ENCODE measurements around the gene CASQ2.
"Not testable (repeated sequence)": the region's sequence is repeated elsewhere in the genome, so short reads cannot be mapped to it uniquely, and the experiment has no call there.

CASQ2 gene

DNA sequence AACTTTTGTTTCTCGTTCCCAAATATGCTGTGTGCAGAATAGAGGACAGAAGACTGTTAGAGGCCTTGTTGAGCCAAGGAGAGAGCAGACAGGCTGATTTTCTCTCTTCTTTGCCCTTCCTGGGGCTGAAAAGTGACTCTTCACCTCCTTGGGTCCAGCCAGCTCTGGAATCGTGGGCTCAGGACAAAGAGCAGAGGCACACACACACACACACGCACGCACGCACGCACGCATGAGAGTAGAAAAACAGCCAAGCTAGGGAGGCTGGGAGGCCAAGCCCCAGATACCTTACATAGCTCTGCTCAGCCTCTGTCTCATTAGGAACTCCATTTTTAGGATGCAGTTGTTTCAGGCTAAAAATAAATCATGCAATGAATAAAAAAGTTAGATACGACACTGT lies at the start of gene CASQ2:
Gene CASQ2, minus strand, starts transcription at position 166 of the 400 bp plus-strand sequence. CDS start 173 bp downstream, outside the sequence.
- DNase-seq: no peak

DNA sequence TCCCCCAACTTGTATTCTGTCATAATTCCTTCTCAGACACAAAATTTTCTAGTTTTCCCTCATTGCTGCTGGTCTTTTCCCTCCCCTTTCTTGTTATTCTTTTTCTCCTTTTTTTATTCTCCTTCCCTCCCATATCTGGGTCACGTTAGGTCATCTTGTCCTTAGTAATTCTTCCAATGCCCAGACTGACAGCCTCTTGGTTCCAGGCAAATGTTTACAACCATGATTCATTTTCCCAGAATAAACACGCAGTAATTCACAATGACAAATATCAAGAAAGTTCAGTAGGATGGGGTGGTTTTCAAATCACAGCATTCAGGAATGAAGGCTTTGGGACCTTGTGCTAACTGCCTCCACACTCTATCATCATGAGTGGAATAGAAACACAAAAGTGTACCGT lies 47.2 kb upstream of the CASQ2 start:
- no peak for DNase-seq

DNA sequence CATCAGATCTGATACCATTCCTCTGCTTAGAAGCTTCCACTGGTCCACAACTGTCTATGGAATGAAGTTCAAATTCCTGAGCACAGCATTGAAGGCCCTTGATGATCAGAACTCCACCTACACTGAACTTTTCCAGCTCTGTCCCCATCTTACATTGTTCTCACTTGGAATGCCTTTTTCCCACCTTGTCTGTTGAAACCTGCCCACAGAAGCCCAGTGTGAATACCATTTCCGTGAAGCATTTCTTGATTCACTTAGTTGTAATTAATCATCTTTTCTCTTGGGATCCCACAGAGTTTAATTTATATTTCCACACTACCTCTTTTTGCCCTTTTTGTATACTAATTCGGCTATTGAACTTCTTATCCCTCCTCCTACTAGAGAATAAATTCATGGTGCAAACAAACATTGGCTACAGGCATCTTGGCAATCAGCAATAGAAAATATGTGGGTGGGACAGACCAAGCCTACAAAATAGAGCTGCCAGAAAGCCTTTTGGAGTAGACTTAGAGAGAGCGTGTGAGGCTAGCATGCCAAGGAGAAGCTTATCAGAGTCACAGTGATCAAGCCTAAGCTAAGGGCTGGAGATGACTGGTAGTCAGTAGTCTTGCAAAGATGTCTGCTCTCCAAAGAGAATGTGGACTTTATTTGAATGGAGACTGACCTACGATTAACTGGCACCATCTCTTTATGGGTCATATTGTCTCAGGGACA lies 46.3 kb upstream of the CASQ2 start:
- DNase-seq: no peak

DNA sequence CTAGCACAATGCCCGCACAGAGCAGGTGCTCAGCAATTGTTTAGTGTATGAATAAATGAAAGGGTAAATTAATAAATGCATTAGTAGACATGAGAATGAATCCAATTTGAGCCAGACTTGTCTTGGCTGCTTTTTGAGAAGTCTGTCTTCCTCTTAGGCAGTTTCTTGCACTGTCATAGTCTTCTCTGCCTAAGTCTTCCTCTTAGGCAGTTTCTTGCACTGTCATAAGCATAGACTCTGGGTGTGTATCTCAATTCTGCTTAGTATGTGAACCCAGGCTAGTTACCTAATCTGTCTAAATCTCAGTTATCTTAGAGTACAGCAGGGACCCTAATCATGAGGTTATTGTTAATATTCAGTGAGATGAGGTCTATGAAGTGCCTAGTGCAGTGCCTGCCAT lies 45.2 kb upstream of the CASQ2 start:
- DNase-seq: no peak

DNA sequence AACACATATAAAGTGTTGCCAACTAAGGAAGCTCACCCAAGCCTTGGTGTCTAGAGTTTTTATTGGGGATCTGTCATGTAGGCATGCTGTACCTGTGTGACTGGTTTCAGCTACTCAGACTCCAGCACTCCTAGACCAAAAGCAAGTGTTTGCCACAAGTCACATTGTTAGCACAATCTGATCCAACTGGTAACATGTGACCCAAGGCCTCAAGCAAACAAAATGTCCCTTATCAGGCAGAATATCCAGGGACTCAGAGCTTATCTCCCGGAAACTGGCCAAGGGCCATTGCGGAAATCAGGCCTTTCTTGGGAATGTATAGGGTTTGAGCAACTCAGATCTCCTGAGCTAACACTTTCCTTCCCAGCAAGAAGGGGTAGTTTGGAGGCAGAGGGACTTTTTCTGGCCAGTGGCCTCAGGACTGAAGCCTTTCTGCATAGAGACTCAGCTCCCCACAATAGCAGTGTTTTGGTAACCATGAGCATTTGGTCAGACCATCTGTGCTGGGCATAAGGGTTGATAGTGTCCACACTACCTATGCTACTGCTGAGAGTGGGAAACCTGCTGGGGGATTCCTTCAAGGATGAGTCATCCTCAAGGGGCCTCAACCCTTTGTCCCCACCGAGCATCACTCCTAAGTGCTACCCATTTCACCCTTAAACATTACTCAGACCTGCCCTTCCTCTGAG lies 42.8 kb upstream of the CASQ2 start:
- DNase-seq: no peak

DNA sequence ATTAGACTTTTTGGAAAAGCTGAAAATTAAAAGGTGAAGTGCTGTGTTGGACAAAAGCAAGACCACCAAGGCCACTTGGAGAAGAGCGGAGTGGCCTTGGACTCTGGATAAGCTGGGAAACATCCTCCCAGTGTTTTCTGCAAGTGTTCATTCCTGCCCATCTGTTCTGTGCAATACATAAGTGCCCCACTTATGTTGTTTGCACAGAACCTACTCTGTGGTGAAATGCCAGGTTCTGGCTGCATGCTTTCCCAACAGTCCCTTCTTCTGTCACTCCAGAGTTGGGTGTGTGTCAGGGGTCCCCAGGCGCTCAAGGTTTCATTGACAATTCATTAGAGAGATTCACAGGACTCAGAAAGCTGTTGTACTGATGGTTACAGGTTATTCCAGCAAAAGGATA lies 42.1 kb upstream of the CASQ2 start:
- no peak for DNase-seq

DNA sequence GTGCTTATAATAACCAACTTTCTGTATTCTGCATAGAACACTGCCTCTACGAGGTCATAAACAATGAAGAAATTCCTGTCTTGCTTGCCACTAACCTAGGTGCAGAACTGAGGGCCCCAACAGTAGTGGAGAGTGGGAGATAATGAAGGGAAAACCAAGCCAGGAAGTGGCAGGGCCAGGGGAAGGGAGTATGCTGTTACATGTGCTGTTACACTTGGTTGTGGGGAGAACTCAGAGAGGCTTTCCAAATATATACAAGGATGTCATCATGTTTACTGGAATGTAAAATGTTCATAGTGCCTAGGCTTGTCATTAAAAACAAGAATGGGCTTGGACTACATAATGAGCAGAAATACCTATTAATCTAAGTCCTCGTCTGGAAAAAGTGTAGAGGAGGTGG lies 41.3 kb upstream of the CASQ2 start:
- DNase-seq: no peak

DNA sequence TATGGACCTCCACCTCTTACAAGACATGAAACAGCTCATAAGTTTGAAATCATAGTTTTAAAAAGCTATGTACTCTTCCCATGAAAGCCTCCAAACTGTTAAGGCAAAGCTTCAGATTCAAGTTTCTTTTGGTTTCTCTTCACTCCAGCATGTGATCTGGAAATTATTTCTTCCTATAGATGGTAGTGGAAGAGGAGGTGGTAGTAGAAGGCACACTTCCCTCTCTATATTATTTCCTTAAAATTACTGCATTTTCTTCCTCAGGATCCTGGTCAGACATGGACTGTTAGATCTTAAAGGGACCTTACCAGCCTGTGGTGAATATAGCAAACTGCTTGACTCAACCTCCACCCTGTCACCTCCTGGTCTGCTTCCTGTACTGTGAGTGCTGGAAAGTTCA lies 40.6 kb upstream of the CASQ2 start:
- DNase-seq: no peak

DNA sequence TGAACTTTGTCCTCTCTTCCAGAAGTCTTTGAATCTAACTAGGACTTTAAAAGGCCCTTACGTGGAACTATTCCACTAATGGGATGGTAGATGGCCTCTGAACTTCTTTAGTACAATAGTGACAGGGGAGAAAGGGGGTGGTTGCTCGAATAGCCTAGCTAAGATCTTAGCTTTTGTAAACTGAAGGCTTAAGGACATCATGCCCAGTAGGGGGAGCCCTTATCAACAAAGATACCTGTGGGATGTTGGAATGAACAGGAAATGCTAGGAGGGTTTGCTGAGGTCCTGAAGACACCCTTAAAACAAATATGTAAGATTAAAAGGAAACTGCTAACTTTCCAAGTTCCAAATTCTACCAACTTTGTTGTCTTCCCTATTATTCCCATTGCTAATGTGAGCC lies 39.2 kb upstream of the CASQ2 start:
- no peak for DNase-seq

DNA sequence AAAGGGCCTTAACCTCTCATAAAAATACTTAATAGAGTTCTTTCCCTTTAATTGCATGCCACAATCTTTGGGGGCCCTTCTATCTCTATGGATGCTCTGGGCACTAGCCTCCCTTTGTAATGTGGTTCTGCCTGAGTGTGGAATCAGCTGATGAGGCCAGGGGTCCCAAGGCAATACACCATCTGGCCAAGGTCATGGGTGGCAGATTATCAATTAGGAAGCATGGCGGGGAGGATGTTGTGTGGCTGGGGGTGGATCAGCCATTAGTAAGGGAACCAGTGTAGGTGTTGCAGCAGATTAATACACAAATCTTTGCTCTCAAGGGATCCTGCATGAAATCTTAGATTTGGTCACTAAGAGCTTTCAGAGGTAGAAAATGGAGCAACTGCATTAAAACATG lies 37.1 kb upstream of the CASQ2 start:
- DNase-seq: no peak

DNA sequence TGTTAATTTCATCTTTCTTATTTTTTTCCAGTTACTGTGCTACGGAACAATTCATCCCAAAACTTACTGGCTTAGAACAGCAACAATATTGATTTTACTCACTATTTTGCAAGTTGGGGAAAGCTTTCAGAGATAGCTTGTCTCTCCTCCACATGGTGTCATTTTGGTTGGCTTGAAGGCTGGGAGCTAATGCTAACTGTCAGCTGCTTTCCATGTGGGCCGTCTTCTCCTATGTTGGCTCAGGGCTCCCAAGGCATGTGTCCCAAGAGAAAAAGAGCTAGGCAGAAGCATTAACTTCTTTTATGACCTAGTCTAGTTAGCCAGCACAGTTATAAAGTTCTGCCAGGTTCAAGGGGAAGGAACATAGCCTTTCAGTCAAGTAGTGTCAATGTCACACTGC lies 33.9 kb upstream of the CASQ2 start:
- no peak for DNase-seq

DNA sequence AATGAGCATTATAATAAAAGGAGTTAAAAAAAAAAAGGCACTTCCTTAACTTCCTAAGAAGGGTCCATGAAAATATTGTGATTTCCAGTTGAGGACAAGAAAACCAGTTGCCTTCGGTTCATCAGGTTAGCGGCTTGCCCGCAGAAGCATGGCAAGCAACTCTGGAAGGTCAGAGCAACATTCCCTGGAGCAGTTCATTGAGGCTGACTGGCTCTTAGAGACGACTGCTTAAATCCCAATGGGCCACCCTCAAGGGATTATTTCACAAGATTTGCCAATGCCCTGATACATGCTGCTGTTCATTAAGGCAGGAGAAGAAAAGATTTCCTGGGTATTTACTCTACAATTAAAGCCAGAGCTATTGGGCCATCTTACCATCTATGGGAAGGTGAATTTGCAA lies 29.0 kb upstream of the CASQ2 start:
- no peak for DNase-seq

DNA sequence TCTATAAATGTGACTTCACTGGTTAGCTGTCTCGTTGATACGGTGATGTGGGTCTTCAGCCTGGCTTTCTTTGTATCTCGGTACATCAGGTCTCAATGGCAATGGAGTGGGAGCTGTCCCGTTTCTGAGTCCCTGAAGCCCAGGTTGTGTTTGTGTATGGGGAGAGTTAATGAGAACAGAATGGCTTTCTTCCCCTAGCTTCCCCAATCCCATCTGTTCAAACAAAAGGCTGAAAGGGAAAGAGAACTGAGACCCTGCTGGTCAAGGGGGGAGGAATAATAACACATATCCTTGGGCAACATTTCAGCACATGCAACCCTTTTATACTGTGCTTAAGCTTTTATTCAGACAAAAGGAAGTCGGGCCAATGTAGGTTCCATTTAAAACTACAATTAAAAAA lies 28.4 kb upstream of the CASQ2 start:
- DNase-seq: no peak

DNA sequence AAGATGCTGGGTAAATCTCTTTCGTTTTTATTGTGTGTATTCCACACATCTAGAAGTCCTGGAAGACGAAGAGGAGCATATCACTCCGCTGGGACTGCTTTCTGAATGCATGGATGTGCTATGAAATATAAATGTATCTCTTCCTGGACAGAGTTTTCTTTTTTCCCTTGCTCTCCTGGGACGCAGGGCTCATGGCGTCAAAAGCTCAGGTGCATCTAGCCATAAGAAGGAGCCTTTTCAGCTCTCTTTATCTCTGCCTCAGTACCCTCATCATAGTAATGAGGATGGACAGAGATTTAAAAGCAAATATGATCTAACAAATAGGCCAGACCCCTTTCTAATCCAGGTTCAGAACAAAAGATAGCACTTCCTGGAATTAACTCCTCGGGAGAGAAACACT lies 27.5 kb upstream of the CASQ2 start:
- no peak for DNase-seq

DNA sequence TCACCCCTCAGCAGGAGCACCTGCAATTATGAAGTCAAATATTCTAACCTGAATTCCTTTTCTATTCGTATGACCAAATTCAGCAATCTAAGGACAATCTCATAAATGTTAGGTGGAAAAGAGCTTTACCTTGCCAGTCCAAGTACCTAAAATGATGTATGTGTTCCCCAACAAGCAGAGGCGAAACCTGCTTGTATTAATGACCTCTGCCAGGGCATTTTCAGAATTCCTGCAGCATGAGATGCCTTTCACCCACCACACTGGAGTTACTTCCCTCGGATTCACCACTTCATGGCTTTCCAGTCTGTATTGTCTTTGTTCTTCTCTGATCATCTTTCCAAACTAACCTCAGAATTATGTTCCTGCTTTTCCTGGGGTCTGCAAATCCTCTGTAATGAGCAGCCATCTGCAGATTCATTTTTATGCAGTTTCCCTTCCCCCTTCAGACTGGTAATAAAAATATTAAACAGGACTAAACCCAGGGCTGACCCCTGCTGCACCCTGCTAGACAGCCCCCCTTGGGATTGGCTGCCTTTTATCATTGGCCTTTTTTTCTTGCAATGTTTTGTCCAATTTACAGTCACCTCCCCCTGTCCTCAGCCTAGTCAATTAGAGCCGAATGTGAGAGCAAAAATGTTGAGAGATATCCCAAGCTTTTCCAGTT lies 26.6 kb upstream of the CASQ2 start:
- DNase-seq: no peak

DNA sequence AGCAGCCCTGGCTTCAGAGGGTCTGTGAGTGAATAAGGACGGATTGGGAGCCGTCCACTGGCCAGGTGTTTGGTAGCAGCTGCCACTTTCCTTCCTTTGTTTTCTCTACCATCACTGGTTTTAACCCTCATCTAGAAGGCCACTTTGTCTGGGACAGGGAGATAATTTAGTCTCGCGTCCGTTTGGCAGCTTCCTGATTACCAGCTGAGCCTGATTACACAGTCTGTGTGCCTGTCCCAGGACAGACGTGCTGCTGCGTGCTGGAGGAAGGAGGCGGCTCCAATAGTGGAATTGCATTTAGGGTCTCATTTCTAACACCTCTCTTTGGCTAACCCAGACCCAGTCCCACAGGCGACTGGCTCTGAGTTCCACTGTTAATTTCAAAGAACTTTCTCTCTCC lies 24.6 kb upstream of the CASQ2 start:
- DNase-seq: no peak

DNA sequence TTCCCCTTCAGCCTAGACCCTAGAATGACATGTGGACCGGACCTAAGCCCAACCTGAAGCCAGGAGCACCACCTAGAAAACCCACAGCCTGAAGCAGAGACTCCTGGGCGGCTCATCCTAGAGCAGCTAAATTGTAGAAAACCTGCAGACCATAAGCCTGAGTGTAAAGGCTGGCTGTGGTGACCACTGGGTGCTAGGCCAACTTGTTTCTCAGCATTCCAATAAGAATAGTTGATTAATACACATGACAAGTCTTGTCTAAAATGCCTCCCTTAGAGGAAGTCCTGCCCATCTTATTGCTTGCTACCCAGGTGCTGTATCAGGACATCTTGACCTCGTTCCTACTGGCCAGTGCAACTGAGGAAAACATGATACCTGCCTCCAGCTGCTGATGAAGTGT lies 23.3 kb upstream of the CASQ2 start:
- no peak for DNase-seq

DNA sequence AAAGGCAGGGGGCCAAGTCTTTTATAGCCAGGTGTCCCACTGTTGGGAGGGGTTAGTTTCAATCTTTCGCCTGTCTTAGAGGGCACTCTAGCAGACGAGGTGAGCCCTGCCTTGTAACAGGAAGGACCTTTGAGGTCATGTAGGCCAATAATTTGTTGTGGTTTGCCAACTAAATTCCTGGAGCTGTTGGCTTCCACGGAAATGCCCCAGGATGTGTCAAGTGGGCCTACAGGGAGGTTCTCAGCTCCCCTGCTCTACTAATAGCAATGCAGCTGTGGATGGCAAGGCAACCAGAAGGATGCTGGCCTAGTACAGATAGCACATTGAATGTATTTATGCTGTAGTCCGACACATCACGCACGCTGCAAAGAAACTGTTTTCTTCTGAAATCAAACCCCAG lies 22.3 kb upstream of the CASQ2 start:
- DNase-seq: no peak

DNA sequence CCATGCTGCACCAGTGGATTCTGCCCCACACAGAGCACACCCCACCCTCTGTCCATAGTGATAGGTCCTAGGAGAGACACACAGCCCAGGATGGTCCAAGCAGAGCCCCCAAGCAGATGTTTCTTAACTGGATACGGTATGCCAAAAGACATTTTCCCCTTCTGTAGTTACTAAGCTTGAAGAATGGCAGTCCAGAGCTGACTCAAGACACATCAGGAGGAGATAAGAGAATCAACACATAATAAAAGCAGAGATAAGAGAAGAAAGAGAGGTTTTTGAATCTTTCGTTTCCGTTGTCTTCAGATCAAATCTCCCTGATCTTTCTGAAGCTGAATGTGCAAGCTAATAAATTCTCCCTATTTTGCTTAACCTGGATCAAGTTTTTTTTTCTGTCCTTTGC lies 21.8 kb upstream of the CASQ2 start:
- DNase-seq: no peak

DNA sequence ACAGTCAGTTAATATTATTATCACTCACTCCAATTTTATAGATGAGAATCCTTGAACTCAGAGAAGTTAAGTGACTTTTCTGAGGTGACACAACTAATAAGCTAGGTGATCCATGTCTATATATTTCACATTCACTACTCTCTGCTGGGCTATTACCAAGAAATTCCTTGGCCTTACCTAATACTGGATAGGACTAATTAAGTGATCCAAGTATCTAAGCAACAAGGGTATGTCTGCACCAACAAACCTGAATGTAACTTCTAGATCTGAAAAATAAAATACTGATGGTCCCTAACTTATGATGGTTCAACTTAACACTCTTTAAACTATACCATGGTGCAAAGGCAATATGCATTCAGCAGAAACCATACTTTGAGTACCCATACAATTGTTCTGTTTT lies 14.8 kb upstream of the CASQ2 start:
- DNase-seq: no peak

DNA sequence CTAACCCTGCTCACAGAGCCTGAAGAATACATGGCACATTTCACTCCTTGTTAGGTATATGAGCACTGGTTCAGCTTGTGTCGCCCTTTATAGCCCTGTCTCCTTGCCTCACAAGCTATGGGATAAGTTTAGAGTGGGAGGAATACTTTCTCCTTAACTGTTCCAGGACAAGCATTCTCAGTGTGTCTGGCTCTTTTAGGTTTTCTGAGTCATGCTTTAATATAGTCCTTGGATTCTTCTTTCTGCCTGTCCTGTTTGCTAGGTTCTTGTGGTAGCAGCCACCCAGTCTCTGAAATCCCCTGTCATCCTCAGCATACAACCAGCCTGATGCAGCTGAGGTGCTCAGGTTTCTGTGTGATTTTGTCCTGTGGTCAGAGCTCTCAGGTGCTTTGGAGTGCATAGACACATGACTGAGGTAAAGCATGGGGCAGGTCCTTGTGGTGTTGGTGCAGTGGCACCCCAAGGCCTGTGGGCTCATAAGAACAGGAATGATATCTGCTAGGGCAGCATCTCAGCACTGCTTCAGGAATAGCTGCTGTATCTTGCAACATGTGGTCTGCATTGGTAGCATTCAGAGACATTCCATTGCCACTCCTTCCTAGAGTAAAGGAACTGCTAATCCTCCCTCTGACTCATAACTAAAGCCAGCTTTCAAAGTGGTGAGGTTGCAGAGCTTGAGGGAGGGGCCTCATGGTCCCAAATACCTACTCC lies 14.2 kb upstream of the CASQ2 start:
- DNase-seq: no peak

DNA sequence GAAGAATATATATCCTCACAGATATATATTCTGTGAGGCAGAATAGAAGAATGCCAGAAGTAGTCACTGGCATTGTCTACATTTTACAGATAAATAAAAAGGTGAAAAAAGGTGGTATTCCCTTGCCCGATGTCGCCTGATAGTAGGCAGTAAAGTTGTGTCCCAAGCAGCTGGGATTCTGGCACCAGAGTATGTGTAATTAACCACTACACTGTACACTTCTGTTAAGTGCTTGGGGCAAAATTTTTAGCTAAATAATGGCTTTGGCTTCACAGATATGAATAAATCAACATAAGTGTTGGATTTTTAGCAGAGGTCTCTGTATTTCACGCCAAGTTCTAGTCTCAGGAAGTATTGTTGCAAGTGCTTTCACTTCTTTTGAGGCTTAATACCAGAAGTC lies 13.3 kb upstream of the CASQ2 start:
- DNase-seq: no peak

DNA sequence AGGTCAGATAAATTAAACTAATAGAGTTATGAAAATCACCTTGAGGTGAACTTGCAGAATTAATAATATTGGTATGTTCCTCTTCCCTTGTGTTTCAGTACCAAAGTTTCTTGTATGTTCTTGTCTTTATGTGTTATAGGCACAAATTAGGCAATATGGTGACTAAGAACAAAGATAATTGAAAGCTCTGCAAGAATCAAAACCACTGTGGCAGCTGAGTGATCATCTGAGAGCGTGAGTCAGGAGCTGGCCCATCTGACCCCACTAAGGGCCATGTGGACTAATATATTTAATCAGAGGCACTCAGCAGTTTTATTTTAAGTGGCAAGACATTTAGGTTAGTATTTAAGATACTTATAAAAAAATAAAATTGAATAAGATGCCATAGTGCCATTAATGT lies 12.8 kb upstream of the CASQ2 start:
- DNase-seq: no peak

DNA sequence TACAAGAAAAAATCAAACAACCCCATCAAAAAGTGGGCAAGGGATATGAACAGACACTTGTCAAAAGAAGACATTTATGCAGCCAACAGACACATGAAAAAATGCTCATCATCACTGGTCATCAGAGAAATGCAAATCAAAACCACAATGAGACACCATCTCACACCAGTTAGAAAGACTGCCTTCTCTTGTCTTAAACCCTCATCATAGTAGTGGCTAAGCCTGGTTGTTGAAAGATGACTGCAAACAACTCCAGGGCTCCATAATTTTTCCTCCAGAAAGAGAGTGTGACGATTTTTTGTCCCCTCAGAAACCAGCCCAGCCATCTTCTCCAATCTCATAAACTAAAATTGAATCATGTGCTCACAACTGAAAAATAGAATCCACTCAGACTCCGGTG lies 12.1 kb upstream of the CASQ2 start:
- DNase-seq: not testable (repeated sequence)

Measured in activated CD8-positive, alpha-beta memory T cell treated with anti-CD3 and anti-CD28 coated beads, Interleukin-2, amount 50 U/mL, for 48 hours (primary cell).